ENCODE data around the gene DDX21.
"Not testable (repeated sequence)": the region's sequence is repeated elsewhere in the genome, so short reads cannot be mapped to it uniquely, and the experiment has no call there.

Gene DDX21

GRCh38 chr10:68955832-68956532 lies at the start of gene DDX21:
TSS of gene DDX21 (plus strand) at chr10:68956170. CDS start at chr10:68956226, 56 bp downstream.
- peak within 1 kb of the TSS; percentile 97 for H3K4me3 ChIP-seq (ENCODE audit: low read length)
- TF ChIP-seq, protein P1, sequence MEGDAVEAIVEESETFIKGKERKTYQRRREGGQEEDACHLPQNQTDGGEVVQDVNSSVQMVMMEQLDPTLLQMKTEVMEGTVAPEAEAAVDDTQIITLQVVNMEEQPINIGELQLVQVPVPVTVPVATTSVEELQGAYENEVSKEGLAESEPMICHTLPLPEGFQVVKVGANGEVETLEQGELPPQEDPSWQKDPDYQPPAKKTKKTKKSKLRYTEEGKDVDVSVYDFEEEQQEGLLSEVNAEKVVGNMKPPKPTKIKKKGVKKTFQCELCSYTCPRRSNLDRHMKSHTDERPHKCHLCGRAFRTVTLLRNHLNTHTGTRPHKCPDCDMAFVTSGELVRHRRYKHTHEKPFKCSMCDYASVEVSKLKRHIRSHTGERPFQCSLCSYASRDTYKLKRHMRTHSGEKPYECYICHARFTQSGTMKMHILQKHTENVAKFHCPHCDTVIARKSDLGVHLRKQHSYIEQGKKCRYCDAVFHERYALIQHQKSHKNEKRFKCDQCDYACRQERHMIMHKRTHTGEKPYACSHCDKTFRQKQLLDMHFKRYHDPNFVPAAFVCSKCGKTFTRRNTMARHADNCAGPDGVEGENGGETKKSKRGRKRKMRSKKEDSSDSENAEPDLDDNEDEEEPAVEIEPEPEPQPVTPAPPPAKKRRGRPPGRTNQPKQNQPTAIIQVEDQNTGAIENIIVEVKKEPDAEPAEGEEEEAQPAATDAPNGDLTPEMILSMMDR (conservative IDR thresholded peaks at IDR 0.05; ENCODE audit: low read depth, low read length) = peak; percentile 60
- peak; percentile 81 for DNase-seq (ENCODE audit: low read depth)

DNA sequence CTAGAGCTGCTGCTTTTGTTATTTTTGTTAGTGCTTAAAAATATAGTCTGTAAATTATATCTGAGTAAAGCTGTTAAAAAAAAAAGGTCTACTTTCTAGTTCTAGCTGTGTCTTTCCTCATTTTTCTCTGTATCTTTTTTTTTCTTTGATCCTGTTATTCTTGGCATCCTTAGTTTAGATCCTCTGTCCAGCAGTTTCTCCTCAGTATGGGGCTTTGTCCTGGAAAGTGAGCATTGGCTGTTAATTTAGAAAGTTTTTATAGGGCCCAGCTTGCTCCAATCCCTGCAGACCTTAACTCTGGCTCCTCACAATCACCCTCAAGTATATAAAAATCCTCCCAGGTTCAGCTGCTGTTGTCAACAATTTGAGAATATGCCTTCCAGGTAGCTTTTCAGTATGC lies 31.4 kb upstream of the DDX21 start:
- no peak for DNase-seq (ENCODE audit: low read depth)
- TF ChIP-seq, protein P1 (conservative IDR thresholded peaks at IDR 0.05; ENCODE audit: low read depth, low read length) = no peak
- no peak overlapping the region for H3K4me3 ChIP-seq (ENCODE audit: low read length)

GRCh38 chr10:68925489-68925888 lies 30.5 kb upstream of the DDX21 start:
- no peak overlapping the region for H3K4me3 ChIP-seq (ENCODE audit: low read length)
- no peak for DNase-seq (ENCODE audit: low read depth)
- TF ChIP-seq, protein P1 (conservative IDR thresholded peaks at IDR 0.05; ENCODE audit: low read depth, low read length) = no peak

- not testable (repeated sequence) for H3K4me3 ChIP-seq (ENCODE audit: low read length); DNase-seq (ENCODE audit: low read depth)
Measured at GRCh38 chr10:68929157-68929556, 26.8 kb upstream of the DDX21 start.

GRCh38 chr10:68929888-68930287 lies 26.1 kb upstream of the DDX21 start:
- H3K4me3 ChIP-seq (ENCODE audit: low read length); DNase-seq (ENCODE audit: low read depth): not testable (repeated sequence)

GRCh38 chr10:68932860-68933259 lies 23.1 kb upstream of the DDX21 start:
- H3K4me3 ChIP-seq (ENCODE audit: low read length); DNase-seq (ENCODE audit: low read depth): not testable (repeated sequence)

DNA sequence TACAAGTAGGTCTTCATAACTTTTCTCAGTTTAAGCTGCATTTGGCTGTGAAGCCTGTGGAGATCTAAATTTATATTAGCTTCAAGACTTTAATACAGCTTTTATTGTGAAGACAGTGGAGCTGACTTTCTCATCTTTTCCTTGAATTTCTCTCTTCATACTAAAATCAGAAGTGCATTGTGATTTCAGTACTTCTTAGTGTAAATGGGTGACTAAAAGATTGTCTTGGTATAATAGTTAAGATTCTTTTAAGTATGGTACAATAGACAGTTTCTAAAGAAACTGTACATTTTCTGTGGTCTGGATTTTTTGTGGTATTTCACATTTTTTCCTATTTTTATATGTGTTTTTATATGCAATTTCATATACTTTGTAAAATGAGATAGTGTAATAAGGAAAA lies 21.0 kb upstream of the DDX21 start:
- TF ChIP-seq, protein P1 (conservative IDR thresholded peaks at IDR 0.05; ENCODE audit: low read depth, low read length) = no peak

DNA sequence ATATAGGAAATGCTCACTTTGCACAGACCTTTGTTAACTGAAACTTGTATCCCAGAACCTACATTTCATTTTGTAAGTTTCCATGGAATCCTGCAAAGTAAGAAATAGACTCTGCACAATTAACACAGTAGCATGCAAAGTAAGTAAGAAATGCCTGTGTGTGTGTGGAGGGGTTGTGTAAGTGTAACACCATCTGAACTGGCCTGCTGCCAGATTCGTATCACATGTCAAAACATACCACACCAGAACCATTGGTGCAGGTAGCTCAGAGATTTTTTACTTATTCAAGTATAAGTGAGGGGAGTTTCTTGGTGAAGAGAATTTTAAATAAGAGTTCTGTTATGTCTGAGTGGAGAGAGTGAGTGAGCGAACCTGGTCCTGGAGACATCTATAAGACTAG lies 17.9 kb upstream of the DDX21 start:
- no peak overlapping the region for H3K4me3 ChIP-seq (ENCODE audit: low read length)
- peak; percentile 5 for DNase-seq (ENCODE audit: low read depth)
- TF ChIP-seq, protein P1 (conservative IDR thresholded peaks at IDR 0.05; ENCODE audit: low read depth, low read length) = no peak

More for the DNA sequence above, 21.0 kb upstream of the DDX21 start:
- DNase-seq (ENCODE audit: low read depth) = no peak
- no peak overlapping the region for H3K4me3 ChIP-seq (ENCODE audit: low read length)

- H3K4me3 ChIP-seq (ENCODE audit: low read length) = no peak overlapping the region
- no peak for DNase-seq (ENCODE audit: low read depth)
- TF ChIP-seq, protein P1 (conservative IDR thresholded peaks at IDR 0.05; ENCODE audit: low read depth, low read length) = no peak
Measured at GRCh38 chr10:68938884-68939283, 17.1 kb upstream of the DDX21 start.

GRCh38 chr10:68940917-68941316 lies 15.1 kb upstream of the DDX21 start:
- DNase-seq (ENCODE audit: low read depth) = not testable (repeated sequence)

More at GRCh38 chr10:68940917-68941316, 15.1 kb upstream of the DDX21 start:
- H3K4me3 ChIP-seq (ENCODE audit: low read length) = not testable (repeated sequence)
